Activated effector memory CD4-positive, alpha-beta T cell treated with anti-CD3 and anti-CD28 coated beads, Interleukin-2, amount 50 U/mL, for 16 hours (primary cell): ENCODE data around the gene INPP4B.

Experiments
- DNase-seq: peaks from one replicate; pipeline ENCODE4 v3.0.0-alpha.2; 2020

The INPP4B gene

GRCh38 chr4:142036795-142037583, 809.1 kb downstream of the INPP4B start:
- DNase-seq = no peak

- no peak for DNase-seq
These were observed 810.5 kb downstream of the INPP4B start for GRCh38 chr4:142035566-142035965.

- DNase-seq = no peak
These were observed 812.0 kb downstream of the INPP4B start for GRCh38 chr4:142034101-142034500.

- no peak for DNase-seq
These were observed 816.1 kb downstream of the INPP4B start for GRCh38 chr4:142030010-142030409.

GRCh38 chr4:142021761-142022160, 824.3 kb downstream of the INPP4B start:
- DNase-seq = no peak

- DNase-seq = no peak
These were observed 824.9 kb downstream of the INPP4B start for GRCh38 chr4:142021181-142021580.

GRCh38 chr4:142016031-142016430, 830.1 kb downstream of the INPP4B start:
- DNase-seq = no peak

GRCh38 chr4:142009751-142010150, 836.4 kb downstream of the INPP4B start:
- DNase-seq = no peak

- no peak for DNase-seq
These were observed 840.6 kb downstream of the INPP4B start for GRCh38 chr4:142005519-142005918.

- DNase-seq = no peak
These were observed 846.5 kb downstream of the INPP4B start for GRCh38 chr4:141999446-142000143.

GRCh38 chr4:141995056-141995455, 851.0 kb downstream of the INPP4B start:
- no peak for DNase-seq

- no peak for DNase-seq
These were observed 868.7 kb downstream of the INPP4B start for GRCh38 chr4:141977433-141977832.
